ENCODE data around the gene GHRL.

Gene GHRL

GRCh38 chr3:10238345-10239183, 54.2 kb downstream of the GHRL start:
- DNase-seq, result no peak
